Measurements from ENCODE around the gene WDCP. TPM values are rescaled to one million over a fixed set of nuclear protein-coding genes. Genes with fewer than 3 reads are reported as not detected.

The WDCP gene
- total and polyA plus RNA-seq, 2 donors (not counting 3 experiments of a cell fraction or from before 2014, with no cell fraction given) = 9.6 to 15.4 TPM

- TF ChIP-seq MYC (IDR thresholded peaks at IDR 0.05; ENCODE audit: low read depth, low read length) = no peak
- TF ChIP-seq POLR2AphosphoS5 (IDR thresholded peaks at IDR 0.05; ENCODE audit: insufficient read depth, low read depth, low read length) = no peak
- TF ChIP-seq JUN (IDR thresholded peaks at IDR 0.05; ENCODE audit: borderline replicate concordance, insufficient read depth, insufficient read length, low read depth) = no peak
- no peak for TF ChIP-seq MAX (IDR thresholded peaks at IDR 0.05; ENCODE audit: insufficient read depth, insufficient read length)
- no peak for TF ChIP-seq EZH2 (IDR thresholded peaks at IDR 0.05; ENCODE audit: borderline replicate concordance, low read depth, low read length, severe bottlenecking)
- no peak for TF ChIP-seq GATA2 (IDR thresholded peaks at IDR 0.05; ENCODE audit: insufficient read depth, insufficient read length, low read depth, low read length)
- no peak for TF ChIP-seq POLR2A (IDR thresholded peaks at IDR 0.05; ENCODE audit: low read depth, low read length)
- TF ChIP-seq CTCF (IDR thresholded peaks at IDR 0.05; ENCODE audit: extremely low read depth in 1 of 2, insufficient read depth in 1 of 2, low read depth in 1 of 2, low read length in 2 of 2) = no peak
- TF ChIP-seq FOS (IDR thresholded peaks at IDR 0.05; ENCODE audit: borderline replicate concordance, insufficient read depth, low read length) = no peak
- H3K79me2 ChIP-seq (ENCODE audit: control insufficient read depth, insufficient read depth, low read length) = no peaks in the 10 kb centered on the region
- H3K27me3 ChIP-seq (ENCODE audit: control insufficient read depth in 2 of 2, insufficient read depth in 2 of 2, low read length in 2 of 2) = no peaks in the 10 kb centered on the region
- CTCF ChIA-PET = interaction anchor here (0.8 to 2.6 kb wide), 3 partner anchors 41 to 198 kb away, joined by 3 to 13 read pairs (median 3); partner anchors contain the start of gene ATAD2B
- H3K36me3 ChIP-seq (ENCODE audit: control insufficient read depth in 2 of 2, extremely low read depth in 1 of 2, insufficient read depth in 2 of 2, low read length in 2 of 2) = peaks cover 0 to 2% of the 10 kb centered on the region in 2 experiments
- no peaks in the 10 kb centered on the region for H4K20me1 ChIP-seq (replicated peaks; ENCODE audit: control insufficient read depth, extremely low read depth, insufficient read depth, low read length)
- dilution Hi-C loops (cut with MboI; ENCODE audit: extremely low pct_ligation_motif_present, low sequenced_read_pairs) (no loop called here), intact Hi-C loops (cut with micrococcal nuclease) (no loop called here)
- H3K9me3 ChIP-seq (replicated peaks; ENCODE audit: control insufficient read depth, insufficient read depth, low read length) = no peaks in the 10 kb centered on the region
- H3K9me1 ChIP-seq (replicated peaks; ENCODE audit: control insufficient read depth, extremely low read depth, insufficient read depth, low read length) = no peaks in the 10 kb centered on the region
- H3K27ac ChIP-seq (ENCODE audit: insufficient read depth, low read depth, low read length) = no peak overlapping the region
- FAIRE-seq (no peak), DNase-seq (ENCODE audit: low read depth, low spot score) (no peak)
- POLR2A ChIA-PET = no interaction called here
- no peak overlapping the region for H3K4me2 ChIP-seq (ENCODE audit: insufficient read depth, low read length)
- BruUV-seq (replicated peaks) = no TSS peak
- no peak overlapping the region for H3K9ac ChIP-seq (replicated peaks; ENCODE audit: extremely low read depth, insufficient read depth, low read length)
- no peak overlapping the region for H3K4me3 ChIP-seq (replicated peaks in 1 of 3; ENCODE audit: insufficient read depth in 1 of 3, low read depth in 1 of 3, low read length in 3 of 3)
- no peak overlapping the region for H2AFZ ChIP-seq (ENCODE audit: low read depth, low read length)
- no peaks in the 10 kb centered on the region for H3K4me1 ChIP-seq (ENCODE audit: control insufficient read depth, extremely low read depth, insufficient read depth, low read length)
Measured at GRCh38 chr2:24022324-24022974, 24.7 kb downstream of the WDCP start.
